HG03064 (cell line): ENCODE data around the gene CREB3L2.
A peak's percentile ranks its signal among the peaks of the same experiment; 100 is the strongest.
"Not testable (repeated sequence)": the region's sequence is repeated elsewhere in the genome, so short reads cannot be mapped to it uniquely, and the experiment has no call there.

ENCODE experiments used
- ATAC-seq: cut with Tn5 transposase; IDR thresholded peaks from one replicate; pipeline ENCODE4 v1.9.1; 2021; ENCODE audit warnings: low read depth; ENCODE audit not compliant: unreplicated experiment

The CREB3L2 gene, protein sequence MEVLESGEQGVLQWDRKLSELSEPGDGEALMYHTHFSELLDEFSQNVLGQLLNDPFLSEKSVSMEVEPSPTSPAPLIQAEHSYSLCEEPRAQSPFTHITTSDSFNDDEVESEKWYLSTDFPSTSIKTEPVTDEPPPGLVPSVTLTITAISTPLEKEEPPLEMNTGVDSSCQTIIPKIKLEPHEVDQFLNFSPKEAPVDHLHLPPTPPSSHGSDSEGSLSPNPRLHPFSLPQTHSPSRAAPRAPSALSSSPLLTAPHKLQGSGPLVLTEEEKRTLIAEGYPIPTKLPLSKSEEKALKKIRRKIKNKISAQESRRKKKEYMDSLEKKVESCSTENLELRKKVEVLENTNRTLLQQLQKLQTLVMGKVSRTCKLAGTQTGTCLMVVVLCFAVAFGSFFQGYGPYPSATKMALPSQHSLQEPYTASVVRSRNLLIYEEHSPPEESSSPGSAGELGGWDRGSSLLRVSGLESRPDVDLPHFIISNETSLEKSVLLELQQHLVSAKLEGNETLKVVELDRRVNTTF

DNA sequence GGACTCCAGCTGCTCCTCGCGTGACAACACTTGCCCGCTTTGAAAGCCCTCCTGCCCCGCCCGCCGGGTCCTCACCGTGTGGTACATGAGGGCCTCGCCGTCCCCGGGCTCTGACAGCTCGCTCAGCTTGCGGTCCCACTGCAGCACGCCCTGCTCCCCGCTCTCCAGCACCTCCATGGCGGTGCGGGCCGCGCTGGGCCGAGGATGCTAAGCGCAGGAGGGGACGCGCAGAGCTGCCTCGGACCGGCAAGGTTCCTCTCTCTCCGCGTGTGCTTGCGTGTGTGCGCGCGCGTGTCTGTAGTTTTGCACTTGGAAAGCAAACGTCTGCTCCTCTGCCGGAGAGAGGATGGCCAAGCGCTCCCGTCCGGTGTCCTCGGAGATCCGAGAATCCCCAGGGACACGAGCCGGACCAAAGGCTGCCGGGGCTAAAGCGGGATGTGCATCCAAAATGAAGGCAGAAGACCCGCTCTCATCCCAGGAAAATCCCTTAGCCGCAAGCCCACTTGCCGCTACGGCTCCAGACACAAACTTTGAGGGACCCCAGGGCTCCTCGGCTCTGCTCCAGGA, at the start of gene CREB3L2:
Gene CREB3L2 (minus strand): TSS at position 558 of the 567 bp plus-strand sequence. CDS start 381 bp downstream, at position 177.
- ATAC-seq, result peak; percentile 22

DNA sequence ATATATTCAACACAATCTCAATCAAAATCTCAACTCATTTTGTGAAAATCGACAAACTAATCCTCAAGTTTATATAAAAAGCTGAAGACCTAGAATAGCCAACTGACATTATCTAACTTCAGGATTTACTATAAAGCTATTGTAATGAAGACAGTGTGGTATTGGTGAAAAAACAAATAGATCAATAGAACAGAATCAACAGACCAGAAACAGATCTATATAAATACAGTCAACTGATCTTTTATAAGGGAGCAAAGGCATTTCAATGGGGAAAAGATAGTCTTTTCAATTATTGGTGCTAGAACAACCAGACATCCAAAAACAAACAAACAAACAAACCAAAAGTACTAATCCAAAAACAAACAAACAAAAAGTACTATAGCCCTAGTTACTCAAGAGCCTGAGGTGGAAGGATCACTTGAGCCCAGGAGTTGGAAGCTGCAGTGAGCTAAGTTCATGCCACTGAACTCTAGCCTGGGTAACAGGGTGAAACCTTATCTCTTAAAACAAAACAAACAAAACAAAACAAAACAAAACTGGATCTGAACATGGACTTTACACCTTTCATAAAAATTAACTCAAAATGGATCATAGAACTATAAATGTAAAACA, 47.7 kb upstream of the CREB3L2 start:
- no peak for ATAC-seq

DNA sequence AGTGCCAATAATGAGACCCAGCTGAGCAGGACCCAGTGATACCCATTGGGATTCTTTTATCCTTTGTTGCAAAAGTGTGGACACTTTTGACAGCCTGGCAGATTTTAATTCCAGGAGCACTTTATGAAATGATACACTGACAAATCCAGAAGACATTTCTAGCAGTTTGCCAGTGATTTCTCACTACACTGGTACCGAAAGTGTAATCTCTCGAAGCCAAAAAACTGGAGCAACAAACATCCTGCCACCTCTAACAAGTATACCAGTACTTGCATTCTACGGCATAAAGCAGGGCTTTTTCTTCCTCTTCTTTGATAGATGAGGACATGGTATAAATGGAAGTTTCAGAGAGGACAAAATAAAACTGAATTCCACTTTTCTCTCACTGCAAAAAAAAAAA, 46.0 kb upstream of the CREB3L2 start:
- ATAC-seq, result no peak

DNA sequence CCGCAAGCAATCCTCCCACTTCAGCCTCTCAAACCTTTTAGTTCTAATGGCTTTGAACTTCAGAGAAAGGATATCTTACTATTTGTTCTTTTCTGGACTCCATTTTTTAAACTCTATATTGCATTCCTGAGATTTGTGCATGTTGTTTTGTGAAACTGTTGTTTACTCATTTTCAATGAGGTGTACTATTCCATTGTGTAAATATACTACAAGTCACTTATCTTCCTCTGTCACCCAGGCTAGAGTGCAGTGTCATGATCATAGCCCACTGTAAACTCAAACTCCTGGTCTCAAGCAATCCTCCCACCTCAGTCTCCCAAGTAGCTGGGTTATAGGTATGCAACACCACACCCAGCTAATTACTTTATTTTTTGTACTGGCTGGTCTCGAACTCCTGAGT, 43.0 kb upstream of the CREB3L2 start:
- ATAC-seq, result no peak

DNA sequence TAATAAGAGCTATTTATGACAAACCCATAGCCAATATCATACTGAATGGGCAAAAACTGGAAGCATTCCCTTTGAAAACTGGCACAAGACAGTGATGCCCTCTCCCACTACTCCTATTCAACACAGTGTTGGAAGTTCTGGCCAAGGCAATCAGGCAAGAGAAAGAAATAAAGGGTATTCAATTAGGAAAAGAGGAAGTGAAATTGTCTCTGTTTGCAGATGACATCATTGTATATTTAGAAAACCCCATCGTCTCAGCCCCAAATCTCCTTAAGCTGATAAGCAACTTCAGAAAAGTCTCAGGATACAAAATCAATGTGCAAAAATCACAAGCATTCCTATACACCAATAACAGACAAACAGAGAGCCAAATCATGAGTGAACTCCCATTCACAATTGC, 38.2 kb upstream of the CREB3L2 start:
- ATAC-seq, result not testable (repeated sequence)

DNA sequence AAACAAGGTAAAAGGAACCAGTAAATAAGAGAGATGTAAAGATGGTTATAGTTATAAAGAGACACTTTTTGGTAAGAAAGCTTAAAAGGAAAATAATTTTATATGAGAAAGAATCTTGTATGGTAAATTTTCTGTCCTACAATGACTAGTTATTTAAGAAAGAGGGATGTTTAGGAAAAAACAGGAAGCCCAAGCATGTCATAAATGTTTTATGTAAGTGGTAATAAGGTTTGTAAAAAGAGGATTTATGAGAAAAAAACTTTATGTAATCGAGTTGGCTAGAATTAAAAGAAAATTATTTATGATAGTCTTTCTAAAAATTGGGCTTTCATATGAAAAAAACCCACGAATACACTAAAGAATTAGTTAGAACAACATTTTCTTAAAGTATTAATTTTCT, 34.2 kb upstream of the CREB3L2 start:
- ATAC-seq, result no peak

DNA sequence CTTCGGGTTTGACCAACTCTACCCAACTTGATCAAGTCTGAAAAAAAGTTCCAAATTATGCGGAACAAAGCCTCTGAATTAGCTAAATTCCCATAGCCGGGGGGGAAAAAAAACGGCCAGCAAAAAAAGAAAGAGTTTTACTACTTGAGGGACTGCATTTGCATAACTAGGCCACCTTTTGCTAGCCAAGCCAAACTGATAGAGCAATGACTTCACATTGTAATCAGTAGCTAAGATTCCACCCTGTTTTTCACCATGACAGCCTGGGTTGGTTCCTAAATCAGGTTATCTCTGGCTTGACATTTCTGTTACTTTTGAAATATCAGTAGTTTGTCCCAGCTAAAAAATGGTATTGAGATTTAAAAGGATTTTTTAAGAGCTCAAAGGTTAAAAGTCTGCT, 31.4 kb upstream of the CREB3L2 start:
- no peak for ATAC-seq

DNA sequence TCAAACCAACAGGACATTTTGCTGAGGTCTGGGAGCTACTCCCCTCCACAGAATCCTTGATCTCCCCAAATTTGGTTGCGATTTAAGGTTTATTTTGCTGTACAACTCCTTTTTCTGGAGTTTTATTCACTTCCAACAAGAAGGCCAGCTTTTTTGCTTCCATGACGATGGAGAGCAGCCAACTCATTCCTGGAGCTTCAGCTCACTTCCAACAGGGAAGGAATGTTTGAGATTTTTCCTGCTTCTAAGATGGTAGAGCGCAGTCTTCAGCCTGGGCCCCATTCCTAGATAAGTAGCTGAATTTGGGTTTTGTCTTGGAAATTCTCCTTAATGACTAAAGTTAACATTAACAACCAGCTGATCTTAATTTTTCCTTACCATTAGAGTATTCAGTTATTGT, 30.9 kb upstream of the CREB3L2 start:
- no peak for ATAC-seq

DNA sequence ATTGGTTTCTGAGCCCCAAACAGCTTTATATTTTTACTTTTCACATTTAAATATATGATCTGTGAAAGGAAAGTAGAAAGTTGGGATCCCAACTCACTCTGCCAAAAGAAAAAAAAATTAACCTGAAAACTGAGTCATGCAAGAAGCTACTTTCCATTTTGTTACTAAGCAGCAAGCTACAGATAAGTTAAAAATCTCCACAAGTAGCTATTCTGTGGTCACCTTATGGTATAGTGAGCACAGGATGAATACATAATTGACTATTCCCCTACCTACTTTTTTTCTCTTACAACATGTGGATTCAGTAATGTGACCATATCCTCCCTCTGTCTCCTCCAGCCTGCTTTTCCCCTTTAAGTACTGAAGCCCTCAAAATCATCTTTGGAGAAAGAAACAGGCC, 30.3 kb upstream of the CREB3L2 start:
- peak; percentile 60 for ATAC-seq

DNA sequence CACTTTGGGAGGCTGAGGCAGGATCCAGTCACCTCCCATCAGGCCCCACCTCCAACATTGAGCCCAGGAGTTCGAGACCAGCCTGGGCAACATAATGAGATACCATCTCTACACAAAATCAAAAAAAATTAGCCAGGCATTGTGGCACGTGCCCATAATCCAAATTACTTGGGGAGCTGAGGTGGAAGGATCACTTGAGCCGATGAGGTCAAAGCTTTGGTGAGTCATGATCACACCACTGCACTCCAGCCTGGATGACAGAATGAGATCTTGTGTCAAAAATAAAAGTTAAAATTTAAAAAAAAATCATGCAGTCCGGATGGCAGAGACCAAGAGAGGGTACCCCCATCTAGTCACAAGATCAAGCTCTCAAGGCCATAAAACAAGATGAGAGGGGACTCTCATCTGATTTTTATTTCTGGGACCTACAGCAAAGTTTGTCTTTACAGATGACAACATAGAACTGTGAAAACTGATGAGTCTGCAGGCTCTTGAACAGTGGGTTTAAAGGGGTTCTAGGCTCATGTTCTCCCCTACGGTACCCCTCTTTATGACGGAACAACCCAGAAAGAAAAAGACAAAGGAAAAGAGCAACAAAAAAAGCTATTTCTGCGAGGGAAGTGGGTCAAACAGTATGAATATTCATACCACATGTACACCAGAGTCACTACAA, 28.9 kb upstream of the CREB3L2 start:
- ATAC-seq, result no peak

DNA sequence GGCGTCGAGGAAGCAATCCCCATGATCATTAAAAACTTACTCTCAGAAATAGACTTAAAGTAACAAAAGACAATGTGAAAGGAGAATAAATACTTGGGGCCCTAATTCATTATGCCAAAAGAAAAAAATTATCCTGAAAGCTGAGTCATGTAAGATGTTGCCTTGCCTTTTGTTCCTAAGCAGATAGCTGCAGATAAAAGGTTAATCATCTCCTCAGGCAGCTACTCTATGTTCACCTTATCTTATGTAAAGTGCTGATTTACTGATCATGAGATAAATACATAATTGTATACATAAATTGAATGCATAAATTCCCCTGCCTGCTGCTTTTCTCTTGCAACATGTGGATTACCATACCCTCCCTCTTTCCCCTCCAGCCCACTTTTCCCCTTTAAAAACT, 28.1 kb upstream of the CREB3L2 start:
- ATAC-seq, result no peak

DNA sequence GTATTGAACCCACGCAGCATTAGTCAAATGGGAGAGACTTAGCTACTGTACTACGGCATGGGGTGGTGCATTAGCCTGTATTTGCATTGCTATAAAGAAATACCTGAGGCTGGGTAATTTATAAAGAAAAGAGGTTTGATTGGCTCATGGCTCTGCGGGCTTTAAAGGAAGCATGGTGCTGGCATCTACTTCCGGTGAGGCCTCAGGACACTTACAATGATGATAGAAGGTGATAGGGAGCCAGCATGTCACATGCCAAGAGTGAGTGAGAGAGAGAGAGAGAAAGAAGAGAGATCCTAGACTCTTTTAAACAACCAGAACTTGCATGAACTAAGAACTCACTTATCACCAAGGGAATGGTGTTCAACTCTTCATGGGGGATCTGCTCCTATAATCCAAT, 27.2 kb upstream of the CREB3L2 start:
- ATAC-seq, result no peak

DNA sequence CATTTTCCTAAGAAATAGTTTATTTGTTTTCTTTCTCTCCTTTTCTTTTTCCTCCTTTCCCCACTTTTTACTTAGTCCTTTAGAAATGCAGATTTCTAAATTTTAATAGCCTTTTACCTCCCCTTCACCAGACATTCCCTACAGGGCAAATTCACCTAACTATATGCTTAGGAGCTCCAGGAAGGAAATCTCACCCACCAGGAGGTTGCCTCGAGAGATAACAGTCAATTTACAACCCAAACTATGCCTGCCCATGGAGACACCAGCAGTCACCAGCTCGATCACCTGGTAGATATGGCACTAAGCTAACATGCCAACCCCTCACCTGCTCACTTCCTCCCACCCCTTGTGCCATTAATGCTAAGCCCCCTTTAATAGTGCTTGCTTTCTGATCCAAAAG, 25.2 kb upstream of the CREB3L2 start:
- ATAC-seq, result no peak

DNA sequence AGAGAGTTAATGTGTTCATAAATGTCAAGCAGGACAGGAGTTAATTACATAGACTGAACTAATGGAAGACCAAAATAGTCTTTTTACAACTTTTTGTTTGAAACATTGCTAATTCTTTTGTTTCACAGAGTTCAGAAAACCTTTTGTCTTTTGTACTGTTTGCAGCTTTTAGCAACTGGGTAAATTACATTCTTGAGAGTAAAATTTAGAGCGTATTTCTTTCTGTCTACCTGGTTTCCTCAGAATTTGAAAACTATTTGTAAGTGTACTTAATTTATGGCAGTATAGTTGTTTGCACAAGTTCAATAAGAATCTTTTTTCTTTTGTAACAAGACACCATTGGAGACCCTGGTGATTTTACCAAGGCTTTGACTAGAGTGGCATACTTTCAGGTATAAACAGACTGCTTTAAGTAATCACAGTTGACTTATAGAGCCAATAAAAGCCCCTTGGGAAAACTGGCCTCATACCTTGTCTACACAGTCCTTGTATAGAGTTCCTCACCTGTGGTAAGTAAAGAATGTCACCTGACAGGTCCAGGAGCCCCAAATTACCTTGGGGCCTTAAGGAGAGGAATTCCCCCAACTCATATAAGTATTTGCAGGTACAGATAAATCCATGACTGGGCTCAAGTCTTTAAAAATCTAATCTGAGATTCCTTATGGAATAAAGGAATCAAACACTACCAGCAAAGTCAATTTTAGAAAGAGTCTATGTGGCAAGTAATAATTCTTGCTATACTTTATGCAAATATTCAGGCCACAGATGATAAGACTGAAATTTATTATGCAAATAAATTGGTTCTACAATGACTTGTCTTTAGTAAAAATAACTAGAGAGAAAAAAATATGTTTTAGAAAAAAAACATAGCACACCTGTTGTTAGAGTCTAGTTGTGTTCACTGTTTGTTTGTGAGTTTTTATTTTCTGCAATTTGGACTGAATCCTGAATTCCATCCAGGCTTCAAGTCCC, 23.6 kb upstream of the CREB3L2 start:
- no peak for ATAC-seq

DNA sequence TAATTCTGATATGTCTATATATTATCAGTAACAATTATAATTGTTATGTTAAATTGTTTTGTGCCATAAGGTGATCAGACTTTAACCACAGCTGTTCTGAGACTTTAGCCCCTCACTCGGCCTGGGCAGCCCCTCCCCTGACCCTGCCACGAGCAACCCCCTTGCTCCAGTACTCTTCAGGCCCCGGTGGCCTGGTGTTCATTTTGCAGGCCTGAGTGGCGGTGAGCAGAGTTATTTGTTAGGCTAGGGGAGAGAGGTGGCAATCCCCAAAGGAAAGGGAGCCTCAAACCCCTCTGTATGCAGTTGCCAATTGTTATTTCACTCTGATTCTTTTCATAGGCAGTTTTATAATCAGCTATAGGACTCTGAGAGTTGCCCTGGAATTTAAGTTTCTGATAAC, 22.9 kb upstream of the CREB3L2 start:
- ATAC-seq, result no peak

DNA sequence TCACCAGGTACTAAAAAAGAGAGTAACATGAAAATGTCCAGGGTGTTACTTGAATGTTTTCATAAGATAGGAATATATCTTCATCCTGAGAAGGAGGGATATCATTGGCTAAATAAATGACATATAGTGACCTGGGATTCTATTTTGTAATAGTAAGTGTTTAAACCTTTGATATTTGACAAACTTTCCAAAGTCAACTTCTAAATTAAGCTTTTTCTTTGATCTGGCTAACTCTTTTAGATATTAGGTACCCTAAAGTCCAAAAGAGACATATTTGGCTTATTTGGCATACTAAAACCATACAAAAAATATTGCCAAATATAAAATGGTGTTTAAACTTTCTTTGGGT, 22.4 kb upstream of the CREB3L2 start:
- no peak for ATAC-seq

DNA sequence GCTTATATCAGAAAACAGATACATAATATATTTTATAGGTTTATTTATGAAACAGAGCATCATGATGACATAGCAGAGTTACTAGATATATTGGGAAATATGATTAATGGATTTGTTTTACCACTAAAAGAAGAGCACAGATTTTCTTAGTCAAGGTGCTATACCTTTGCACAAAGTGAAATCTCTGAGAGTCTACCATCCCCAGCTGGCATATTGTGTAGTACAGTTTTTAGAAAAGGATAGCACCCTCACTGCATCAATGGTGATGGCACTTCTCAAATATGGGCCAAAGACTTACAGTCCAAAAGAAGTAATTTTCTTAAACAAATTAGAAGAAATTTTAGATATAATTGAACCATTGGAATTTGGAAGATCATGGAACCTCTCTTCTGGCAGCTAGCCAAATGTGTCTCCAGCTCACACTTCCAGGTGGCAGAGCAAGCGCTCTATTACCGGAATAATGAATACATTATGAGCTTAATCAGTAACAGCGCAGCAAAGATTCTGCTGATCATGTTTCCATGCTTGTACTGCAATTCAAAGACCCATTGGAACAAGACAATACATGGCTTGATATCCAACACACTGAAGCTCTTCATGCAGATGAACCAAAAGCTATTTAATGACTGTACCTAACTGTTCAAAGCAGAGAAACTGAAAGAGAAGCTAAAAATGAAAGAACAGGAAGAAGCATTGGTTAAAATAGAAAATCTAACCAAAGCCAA, 21.9 kb upstream of the CREB3L2 start:
- peak; percentile 76 for ATAC-seq

DNA sequence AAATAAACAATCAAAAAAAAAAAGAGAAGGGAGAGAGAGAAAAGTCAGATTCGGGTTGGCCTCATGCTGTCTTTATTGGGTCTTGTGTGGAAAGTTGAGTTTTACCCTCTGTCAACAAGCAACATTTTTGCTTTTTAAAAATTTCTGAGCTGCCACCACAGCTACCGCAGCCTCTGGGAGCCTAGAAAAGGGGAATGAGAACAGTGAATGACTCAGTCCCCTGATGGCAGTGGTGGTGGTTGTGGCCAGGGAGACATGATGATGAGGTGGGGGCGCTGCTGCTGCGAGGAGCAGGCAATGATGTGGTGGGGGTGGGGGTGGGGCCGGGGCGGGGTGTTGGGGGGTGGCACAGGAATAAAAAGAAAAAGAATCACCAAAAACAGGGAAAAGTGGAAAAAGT, 20.0 kb upstream of the CREB3L2 start:
- ATAC-seq, result no peak

DNA sequence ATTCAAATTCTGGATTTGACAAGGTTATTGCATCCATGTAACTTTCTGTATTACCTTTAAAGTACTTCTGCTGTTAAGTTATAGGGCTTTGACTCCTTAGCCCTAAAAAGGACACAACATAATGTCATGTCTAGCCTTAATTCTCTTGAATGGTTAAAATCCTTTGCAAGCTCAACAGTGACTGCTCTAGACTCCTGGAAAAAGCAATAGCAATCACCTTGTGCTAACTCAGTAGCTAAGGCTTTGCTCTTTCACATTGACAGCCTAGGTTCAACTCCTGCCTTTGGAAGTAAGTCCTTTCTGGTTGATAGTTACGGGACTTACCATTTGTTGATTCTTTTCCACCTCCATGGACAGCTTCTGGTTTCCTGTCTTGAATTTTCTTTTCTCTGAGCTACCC, 16.1 kb upstream of the CREB3L2 start:
- no peak for ATAC-seq

DNA sequence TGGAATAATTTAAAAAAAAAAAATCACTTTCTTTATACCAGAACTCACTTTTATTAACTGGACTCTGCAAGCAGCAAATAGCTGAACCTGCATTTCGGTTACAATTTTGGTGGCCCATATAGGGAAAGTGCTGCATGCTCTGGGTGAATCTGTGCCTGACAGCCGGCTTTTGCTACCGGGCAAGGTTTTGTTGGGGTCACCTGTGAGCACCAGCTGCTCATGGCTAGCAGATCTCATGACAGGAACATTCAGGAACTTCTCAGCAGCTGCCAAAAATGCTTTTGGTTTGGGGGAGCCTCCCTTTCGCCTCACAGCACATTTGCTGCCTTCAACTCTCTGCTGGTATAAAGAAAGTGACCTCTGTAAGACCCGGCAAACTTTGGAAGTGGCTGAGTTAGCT, 13.2 kb upstream of the CREB3L2 start:
- no peak for ATAC-seq
